Spleen (tissue), 11 donors: ENCODE results near the gene OBSCN. TPM values are rescaled to one million over a fixed set of nuclear protein-coding genes. Genes with fewer than 3 reads are reported as not detected.

ENCODE experiments used
- DNase-seq: peaks from one replicate; pipeline ENCODE4 v3.0.0-alpha.2; 2020
- H3K27ac ChIP-seq, 8 donors: fragments of 200-600 bp; sonication (generic) in 7 of 8; 1 replicate in 4 of 8; 2 replicates in 4 of 8; pipeline versions ENCODE4 v1.5.0 to v1.8.0; 2016 to 2021; ENCODE audit warnings: inconsistent platforms in 4 of 8, mild to moderate bottlenecking in 4 of 8, moderate library complexity in 1 of 8
- H3K27me3 ChIP-seq, 7 donors: fragments of 200-600 bp; sonication (generic) in 6 of 7; replicated peaks in 1 of 7; 1 replicate in 4 of 7; 2 replicates in 3 of 7; pipeline versions ENCODE4 v1.5.0 to v1.8.0; 2016 to 2021; ENCODE audit warnings: inconsistent platforms in 3 of 7, mild to moderate bottlenecking in 1 of 7
- H3K36me3 ChIP-seq, 6 donors: fragments of 200-600 bp; sonication (generic) in 5 of 6; 1 replicate in 4 of 6; 2 replicates in 2 of 6; pipeline versions ENCODE4 v1.5.0 to v1.8.0; 2016 to 2021; ENCODE audit warnings: inconsistent platforms in 2 of 6
- H3K4me1 ChIP-seq, 6 donors: fragments of 200-600 bp; sonication (generic) in 5 of 6; 1 replicate in 3 of 6; 2 replicates in 3 of 6; pipeline versions ENCODE4 v1.5.0 to v1.8.0; 2016 to 2021; ENCODE audit warnings: inconsistent platforms in 3 of 6
- H3K4me3 ChIP-seq, 8 donors: fragments of 200-600 bp; sonication (generic) in 7 of 8; 1 replicate in 4 of 8; 2 replicates in 4 of 8; pipeline versions ENCODE4 v1.5.0 to v1.8.0; 2016 to 2021; ENCODE audit warnings: inconsistent platforms in 4 of 8, mild to moderate bottlenecking in 4 of 8, moderate library complexity in 2 of 8
- H3K9me3 ChIP-seq, 8 donors: fragments of 200-600 bp; sonication (generic) in 7 of 8; 1 replicate in 4 of 8; 2 replicates in 4 of 8; pipeline versions ENCODE4 v1.5.0 to v1.8.0; 2016 to 2021; ENCODE audit warnings: inconsistent platforms in 4 of 8
- CTCF ChIP-seq, 11 experiments: fragments of 200-600 bp in 7 of 11; fragments of 450-650 bp in 4 of 11; sonication (generic) in 4 of 11; IDR thresholded peaks in 8 of 11; conservative IDR thresholded peaks in 3 of 11; 1 replicate in 7 of 11; 2 replicates in 4 of 11; pipeline versions ENCODE4 v1.4.0 to v1.8.0; 2016 to 2021; ENCODE audit warnings: antibody characterized with exemption in 11 of 11, inconsistent platforms in 4 of 11, mild to moderate bottlenecking in 1 of 11
- POLR2A ChIP-seq, 3 donors: fragments of 450-650 bp; IDR thresholded peaks; one replicate each; pipeline ENCODE4 v1.5.1; 2017; ENCODE audit warnings: antibody characterized with exemption in 3 of 3, mild to moderate bottlenecking in 1 of 3
- POLR2AphosphoS5 ChIP-seq, 3 donors: sonication (generic); formaldehyde crosslinking; IDR thresholded peaks; one replicate each; pipeline ENCODE4 v1.5.1; 2017; ENCODE audit warnings: antibody characterized with exemption in 3 of 3
- WGBS, 5 donors: extraction: QIAGEN DNeasy Blood & Tissue Kit in 3 of 5; methylation state at CpG; one replicate each; pipeline versions ENCODE4 v1.1.5 to v1.1.7; 2013 to 2018; 5-methylcytosine and 5-hydroxymethylcytosine counted together
- intact Hi-C: fragments of 100-400 bp; cut with DNase I; formaldehyde crosslinking; loops from one replicate; pipeline ENCODE4 v1.15.0; 2023; ENCODE audit warnings: low total_unique reads
- polyA plus RNA-seq, 3 donors: library from polyadenylated mRNA; stranded (reverse); fragments of 200-250 nt; gene quantifications; one replicate each; pipeline ENCODE4 v1.2.1, GENCODE V29; 2013
- total RNA-seq, 7 donors: library from RNA; depleted of rRNA in 3 of 7; stranded (reverse); fragments of >200 nt in 3 of 7; fragmentation: NEBNext Ultra II Directional in 4 of 7; extraction: Animal tissue kit (Norgen Biotek cat#: 25700) in 4 of 7; gene quantifications; one replicate each; pipeline versions ENCODE4 v1.1.0 to v1.2.1, GENCODE V29; 2016 to 2021
- donor health status: healthy with polysubstance abuse.
- donor health status: DM: no; HTN: no; CAD: no; lungs with moderate emphysema.
- donor health status: DM: no; HTN: no; CAD: no.
- donor health status: Bipolar disorder and iron deficiency.
- donor health status: healthy.
- donor health status: DM: no; HTN: no; CAD: no.
- donor health status: DM: yes; HTN: yes; CAD: no.

Gene OBSCN
- total and polyA plus RNA-seq, 10 donors: 12.6 to 71.7 (median 41.9) TPM

GRCh38 chr1:228400692-228401454 lies 193.0 kb downstream of the OBSCN start:
- H3K4me1 ChIP-seq: peaks cover 16 to 64% (median 41%) of the 10 kb centered on the region in 6 donors
- no peaks in the 10 kb centered on the region for H3K27me3 ChIP-seq
- TF ChIP-seq POLR2AphosphoS5 (IDR thresholded peaks at IDR 0.05): peak; percentile 5 to 61 (median 36)
- TF ChIP-seq POLR2A (IDR thresholded peaks at IDR 0.05): no peak
- TF ChIP-seq CTCF (IDR thresholded peaks at IDR 0.05 in 8 of 11, conservative IDR thresholded peaks at IDR 0.05 in 3 of 11): no peak
- peaks cover 0 to 86% (median 59%) of the 10 kb centered on the region in 6 donors for H3K36me3 ChIP-seq
- H3K9me3 ChIP-seq: no peaks in the 10 kb centered on the region
- intact Hi-C loops: no loop called here
- WGBS, 5 donors: 90 to 93% (median 92%) methylated on average over 17 to 19 of the region's 19 CpGs
- H3K4me3 ChIP-seq: no peak overlapping the region
- DNase-seq: peak; percentile 68
- H3K27ac ChIP-seq: no peak overlapping the region

- WGBS, 5 donors: 91 to 96% (median 93%) methylated on average over 10 to 14 of the region's 14 CpGs
- intact Hi-C loops: no loop called here
- peak; percentile 75 for DNase-seq
Measured at GRCh38 chr1:228401782-228402640, 194.2 kb downstream of the OBSCN start.

GRCh38 chr1:228402641-228403025 lies 194.8 kb downstream of the OBSCN start:
- Histone ChIP-seq H3K36me3 (peaks cover 0 to 68% (median 42%) of the 10 kb centered on the region in 6 donors), H3K27ac (no peak overlapping the region), H3K4me3 (no peak overlapping the region), H3K9me3 (no peaks in the 10 kb centered on the region), H3K27me3 (no peaks in the 10 kb centered on the region), H3K4me1 (peaks cover 20 to 72% (median 47%) of the 10 kb centered on the region in 6 donors)
- 87 to 97% (median 92%) methylated on average over 5 of the region's 5 CpGs for WGBS, 5 donors
- intact Hi-C loops: no loop called here
- peak; percentile 35 for DNase-seq
- TF ChIP-seq POLR2A (IDR thresholded peaks at IDR 0.05) (no peak), POLR2AphosphoS5 (IDR thresholded peaks at IDR 0.05) (no peak), CTCF (IDR thresholded peaks at IDR 0.05 in 8 of 11, conservative IDR thresholded peaks at IDR 0.05 in 3 of 11) (no peak)

More at GRCh38 chr1:228401782-228402640, 194.2 kb downstream of the OBSCN start:
- Histone ChIP-seq H3K27me3 (no peaks in the 10 kb centered on the region), H3K4me1 (peaks cover 16 to 68% (median 41%) of the 10 kb centered on the region in 6 donors), H3K36me3 (peaks cover 0 to 75% (median 48%) of the 10 kb centered on the region in 6 donors), H3K27ac (no peak overlapping the region), H3K9me3 (no peaks in the 10 kb centered on the region), H3K4me3 (no peak overlapping the region)
- TF ChIP-seq POLR2A (IDR thresholded peaks at IDR 0.05) (no peak), POLR2AphosphoS5 (IDR thresholded peaks at IDR 0.05) (peak in 1 of 3 donors; percentile 40), CTCF (IDR thresholded peaks at IDR 0.05 in 8 of 11, conservative IDR thresholded peaks at IDR 0.05 in 3 of 11) (no peak)
